H1 (cell line): Measurements from ENCODE around the gene BCAS3. TPM values are rescaled to one million over a fixed set of nuclear protein-coding genes. Genes with fewer than 3 reads are reported as not detected.

Experiments
- CTCF ChIA-PET: fragments of 300-600 bp; sonication (Branson Sonifier 250); formaldehyde crosslinking; loops from one replicate; lab custom pipeline; 2021; ENCODE audit not compliant: partially characterized antibody; lab: Charles Lee
- POLR2A ChIA-PET: fragments of 300-600 bp; sonication (Branson Sonifier 250); formaldehyde crosslinking; loops from one replicate; lab custom pipeline; 2021; ENCODE audit warnings: inconsistent platforms; ENCODE audit not compliant: partially characterized antibody; lab: Charles Lee
- DNase-seq, 2 experiments: peaks; one replicate each; pipeline versions ENCODE4 v3.0.0 to v3.0.0-alpha.2; 2010 to 2022; ENCODE audit warnings: low spot score in 2 of 2, low read depth in 1 of 2, mixed read lengths in 1 of 2
- FAIRE-seq: peaks from 2 replicates; lab custom pipeline; 2011; peaks lifted over from hg19 to GRCh38; lab: Jason Lieb, UNC
- H2AFZ ChIP-seq: 2 replicates; pipeline ENCODE4 v1.8.1; 2012; ENCODE audit warnings: low read length, inconsistent platforms
- H2AK5ac ChIP-seq: 2 replicates; pipeline ENCODE4 v1.6.1; 2013; ENCODE audit warnings: low read depth, low read length
- H2BK120ac ChIP-seq: replicated peaks from 2 replicates; pipeline ENCODE3; 2013; ENCODE audit warnings: low read depth, low read length, inconsistent platforms
- H2BK12ac ChIP-seq: 2 replicates; pipeline ENCODE4 v1.6.1; 2013; ENCODE audit warnings: low read depth, low read length
- H2BK15ac ChIP-seq: 2 replicates; pipeline ENCODE4 v1.6.1; 2013; ENCODE audit warnings: low read length
- H2BK20ac ChIP-seq: 2 replicates; pipeline ENCODE4 v1.6.1; 2013; ENCODE audit warnings: low read length
- H2BK5ac ChIP-seq: 2 replicates; pipeline ENCODE4 v1.6.1; 2013; ENCODE audit warnings: low read depth, low read length
- H3K14ac ChIP-seq: 2 replicates; pipeline ENCODE4 v1.6.1; 2013; ENCODE audit warnings: inconsistent platforms; ENCODE audit not compliant: insufficient read length
- H3K18ac ChIP-seq: 2 replicates; pipeline ENCODE4 v1.6.1; 2013; ENCODE audit warnings: low read length; ENCODE audit errors: extremely low read depth
- H3K23ac ChIP-seq: 2 replicates; pipeline ENCODE4 v1.6.1; 2013; ENCODE audit warnings: inconsistent platforms; ENCODE audit not compliant: insufficient read length
- H3K23me2 ChIP-seq: 2 replicates; pipeline ENCODE4 v1.6.1; 2013; ENCODE audit warnings: low read depth, low read length
- H3K27ac ChIP-seq: 2 replicates; pipeline ENCODE4 v1.6.1; 2011; ENCODE audit warnings: low read depth, low read length, inconsistent platforms
- H3K27me3 ChIP-seq, 4 experiments: replicated peaks in 1 of 4; 1 replicate in 1 of 4; 2 replicates in 3 of 4; pipeline versions ENCODE4 v1.6.1 to v1.8.1; 2011 to 2013; ENCODE audit warnings: low read length in 3 of 4, mild to moderate bottlenecking in 3 of 4, inconsistent platforms in 2 of 4, mixed read lengths in 2 of 4, moderate library complexity in 1 of 4; ENCODE audit not compliant: control insufficient read depth in 3 of 4, insufficient read depth in 3 of 4; ENCODE audit errors: extremely low read depth in 1 of 4
- H3K36me3 ChIP-seq, 4 experiments: 2 replicates each; pipeline versions ENCODE4 v1.6.1 to v1.8.1; 2011 to 2013; ENCODE audit warnings: mild to moderate bottlenecking in 4 of 4, low read length in 3 of 4, moderate library complexity in 2 of 4, control low read depth in 1 of 4, inconsistent platforms in 1 of 4; ENCODE audit not compliant: insufficient read depth in 4 of 4, control insufficient read depth in 2 of 4
- H3K4ac ChIP-seq: replicated peaks from 2 replicates; pipeline ENCODE3; 2013; ENCODE audit warnings: low read length, low read depth, mixed read lengths, inconsistent platforms; ENCODE audit not compliant: insufficient read length
- H3K4me1 ChIP-seq, 4 experiments: replicated peaks in 1 of 4; 1 replicate in 1 of 4; 2 replicates in 3 of 4; pipeline versions ENCODE4 v1.6.1 to v1.8.1; 2011 to 2013; ENCODE audit warnings: low read length in 3 of 4, inconsistent platforms in 2 of 4, mixed read lengths in 1 of 4; ENCODE audit not compliant: insufficient read depth in 4 of 4, control insufficient read depth in 3 of 4
- H3K4me2 ChIP-seq, 2 experiments: 2 replicates each; pipeline versions ENCODE4 v1.6.1 to v1.8.1; 2011 to 2013; ENCODE audit warnings: low read depth in 2 of 2, low read length in 2 of 2, control low read depth in 1 of 2, inconsistent platforms in 1 of 2, mild to moderate bottlenecking in 1 of 2; ENCODE audit not compliant: insufficient read depth in 1 of 2
- H3K4me3 ChIP-seq, 4 experiments: fragments of 200-600, 300-600 bp in 1 of 4; sonication (generic), shearing (Covaris generic), sonication (Bioruptor Twin) in 1 of 4; 2 replicates each; pipeline versions ENCODE4 v1.5.1 to v1.8.1; 2011 to 2016; ENCODE audit warnings: low read length in 4 of 4, low read depth in 3 of 4, control low read depth in 2 of 4, inconsistent platforms in 2 of 4, mild to moderate bottlenecking in 2 of 4, mixed read lengths in 1 of 4, moderate library complexity in 1 of 4; ENCODE audit not compliant: insufficient read depth in 2 of 4; ENCODE audit errors: extremely low read depth in 1 of 4
- H3K56ac ChIP-seq: replicated peaks from 2 replicates; pipeline ENCODE3; 2013; ENCODE audit warnings: low read depth, mild to moderate bottlenecking, mixed read lengths, low read length, inconsistent platforms; ENCODE audit not compliant: insufficient read length
- H3K79me1 ChIP-seq: 2 replicates; pipeline ENCODE4 v1.6.1; 2013; ENCODE audit warnings: low read depth, low read length, control low read depth
- H3K79me2 ChIP-seq, 2 experiments: 2 replicates each; pipeline versions ENCODE4 v1.6.1 to v1.8.1; 2012 to 2013; ENCODE audit warnings: low read length in 2 of 2, mild to moderate bottlenecking in 2 of 2, inconsistent platforms in 1 of 2; ENCODE audit not compliant: insufficient read depth in 2 of 2, control insufficient read depth in 1 of 2
- H3K9ac ChIP-seq, 4 experiments: replicated peaks in 1 of 4; 1 replicate in 1 of 4; 2 replicates in 3 of 4; pipeline versions ENCODE4 v1.6.1 to v1.8.1; 2011 to 2013; ENCODE audit warnings: low read depth in 3 of 4, low read length in 3 of 4, control low read depth in 2 of 4, mild to moderate bottlenecking in 2 of 4, moderate library complexity in 2 of 4, inconsistent platforms in 1 of 4; ENCODE audit errors: extremely low read depth in 1 of 4
- H3K9me3 ChIP-seq, 2 experiments: 2 replicates each; pipeline versions ENCODE4 v1.6.1 to v1.8.1; 2012 to 2013; ENCODE audit warnings: mild to moderate bottlenecking in 2 of 2, moderate library complexity in 2 of 2, control low read depth in 1 of 2, inconsistent platforms in 1 of 2, low read depth in 1 of 2, low read length in 1 of 2, mixed read lengths in 1 of 2; ENCODE audit not compliant: insufficient read depth in 2 of 2
- H4K20me1 ChIP-seq, 2 experiments: replicated peaks in 1 of 2; 2 replicates each; pipeline versions ENCODE3 to v1.8.1; 2011 to 2013; ENCODE audit warnings: inconsistent platforms in 2 of 2, low read length in 2 of 2, mild to moderate bottlenecking in 1 of 2; ENCODE audit not compliant: insufficient read depth in 2 of 2, control insufficient read depth in 1 of 2
- H4K5ac ChIP-seq: 2 replicates; pipeline ENCODE4 v1.6.1; 2013; ENCODE audit warnings: low read length, low read depth, mixed read lengths, inconsistent platforms; ENCODE audit not compliant: insufficient read length
- H4K8ac ChIP-seq: 2 replicates; pipeline ENCODE4 v1.8.0; 2013; ENCODE audit warnings: mild to moderate bottlenecking, moderate library complexity, low read length, inconsistent platforms; ENCODE audit not compliant: insufficient read depth; ENCODE audit errors: extremely low read depth
- H4K91ac ChIP-seq: replicated peaks from 2 replicates; pipeline ENCODE3; 2013; ENCODE audit warnings: low read length, mixed read lengths, inconsistent platforms; ENCODE audit not compliant: insufficient read length
- EGR1 ChIP-seq: IDR thresholded peaks from 2 replicates; pipeline ENCODE4 v1.6.1; 2011; ENCODE audit warnings: low read depth, low read length, borderline replicate concordance
- FOSL1 ChIP-seq: IDR thresholded peaks from 2 replicates; pipeline ENCODE4 v1.6.1; 2011; ENCODE audit warnings: mild to moderate bottlenecking, low read depth, low read length, moderate library complexity; ENCODE audit not compliant: insufficient read depth
- HDAC2 ChIP-seq, 2 experiments: fragments of 300-600 bp in 1 of 2; sonication (generic) in 1 of 2; IDR thresholded peaks; 2 replicates each; pipeline ENCODE4 v1.6.1; 2011 to 2012; ENCODE audit warnings: low read depth in 2 of 2, low read length in 2 of 2, mild to moderate bottlenecking in 2 of 2, moderate library complexity in 2 of 2, borderline replicate concordance in 1 of 2, inconsistent platforms in 1 of 2
- MAFK ChIP-seq: IDR thresholded peaks from 2 replicates; pipeline ENCODE4 v1.6.1; 2012; ENCODE audit warnings: low read depth, mild to moderate bottlenecking, improper control_type of control experiment, low read length
- NRF1 ChIP-seq: IDR thresholded peaks from 2 replicates; pipeline ENCODE4 v1.6.1; 2011; ENCODE audit warnings: mild to moderate bottlenecking, low read depth, low read length, improper control_type of control experiment
- POLR2A ChIP-seq, 2 experiments: IDR thresholded peaks; 1 replicate in 1 of 2; 2 replicates in 1 of 2; pipeline ENCODE4 v1.6.1; 2011; ENCODE audit warnings: low read depth in 2 of 2, low read length in 2 of 2, mild to moderate bottlenecking in 2 of 2; ENCODE audit errors: control extremely low read depth in 1 of 2
- RNF2 ChIP-seq: fragments of 200-900, 300-1000 bp; sonication (generic); IDR thresholded peaks from 2 replicates; pipeline ENCODE4 v1.7.1; 2016; ENCODE audit warnings: borderline replicate concordance, low read depth, mild to moderate bottlenecking, antibody characterized with exemption, low read length; ENCODE audit not compliant: poor library complexity, severe bottlenecking; ENCODE audit errors: missing control alignments
- SP1 ChIP-seq: IDR thresholded peaks from 2 replicates; pipeline ENCODE4 v1.6.1; 2011; ENCODE audit warnings: low read depth, low read length
- TAF7 ChIP-seq: optimal IDR thresholded peaks from 2 replicates; pipeline ENCODE3; 2011; ENCODE audit warnings: low read depth, mild to moderate bottlenecking, inconsistent platforms, low read length, moderate library complexity, borderline replicate concordance
- TCF12 ChIP-seq: IDR thresholded peaks from 2 replicates; pipeline ENCODE4 v1.6.1; 2011; ENCODE audit warnings: low read depth, mild to moderate bottlenecking, low read length
- USF2 ChIP-seq: IDR thresholded peaks from 2 replicates; pipeline ENCODE4 v1.6.1; 2011; ENCODE audit warnings: low read length, improper control_type of control experiment
- WGBS, 2 experiments: shearing (Covaris generic) in 1 of 2; methylation state at CpG; one replicate each; pipeline versions ENCODE4 v1.1.6 to v1.1.7; 2013 to 2015; ENCODE audit warnings: low lambda C conversion rate in 2 of 2, mixed read lengths in 2 of 2, inconsistent platforms in 1 of 2, low coverage in 1 of 2, missing lambda C conversion rate in 1 of 2; ENCODE audit not compliant: insufficient replicate concordance in 2 of 2, insufficient coverage in 1 of 2, insufficient read length in 1 of 2; ENCODE audit errors: extremely low coverage in 1 of 2, missing lambda C conversion rate in 1 of 2; 5-methylcytosine and 5-hydroxymethylcytosine counted together
- polyA plus RNA-seq, 7 experiments: library from polyadenylated mRNA; depleted of rRNA in 3 of 7; stranded (reverse) in 5 of 7; unstranded in 2 of 7; fragments of >200 nt in 5 of 7; fragments of 200-250 nt in 2 of 7; gene quantifications; 1 replicate in 5 of 7; 2 replicates in 1 of 7; 4 replicates in 1 of 7; pipeline versions ENCODE4 v1.2.1 to v1.2.3, GENCODE V29; 2011 to 2013; ENCODE audit warnings: missing spikeins in 2 of 7, mixed read lengths in 2 of 7
- total RNA-seq: library from RNA; stranded (reverse); fragmentation: NEBNext Ultra II Directional; extraction: Animal tissue kit (Norgen Biotek cat#: 25700); gene quantifications from 2 replicates; pipeline ENCODE4 v1.2.1, GENCODE V29; 2021

The BCAS3 gene
- total and polyA plus RNA-seq, 2 of the 8 experiments (the other 6 are each of a cell fraction or from before 2014, with no cell fraction given), result 9.9 to 13.3 TPM

- H2BK5ac ChIP-seq, result no peak overlapping the region
- H2AFZ ChIP-seq, result no peak overlapping the region
- no peak overlapping the region for H3K27ac ChIP-seq
- H3K14ac ChIP-seq, result no peak overlapping the region
- no peak overlapping the region for H4K91ac ChIP-seq
- ChIA-PET CTCF (interaction anchor here (0.6 to 1.5 kb wide), 5 partner anchors 19 to 667 kb away, joined by 3 to 8 read pairs (median 4); no protein-coding TSS in a partner anchor), POLR2A (interaction anchor here (0.7 kb wide), 1 partner anchor 29 kb away, joined by 3 read pairs; no protein-coding TSS in a partner anchor)
- H3K4ac ChIP-seq, result no peak overlapping the region
- H3K9ac ChIP-seq, result no peak overlapping the region
- H3K56ac ChIP-seq, result no peak overlapping the region
- H4K8ac ChIP-seq, result no peak overlapping the region
- H2BK20ac ChIP-seq, result no peak overlapping the region
- H3K79me2 ChIP-seq, result no peaks in the 10 kb centered on the region
- peaks cover 0 to 5% (median 3%) of the 10 kb centered on the region in 4 experiments; a peak in 3 of 7 replicates for H3K27me3 ChIP-seq
- H3K9me3 ChIP-seq, result no peaks in the 10 kb centered on the region
- FAIRE-seq, result no peak
- 94% methylated on average over 11 of the region's 11 CpGs; no CpG with 5 or more reads in 1 of the 2 experiments for WGBS, 2 experiments
- H4K5ac ChIP-seq, result no peak overlapping the region
- no peak overlapping the region for H3K18ac ChIP-seq
- H3K4me1 ChIP-seq, result no peaks in the 10 kb centered on the region; a peak in 1 of 7 replicates
- H3K23me2 ChIP-seq, result no peaks in the 10 kb centered on the region
- H3K79me1 ChIP-seq, result no peaks in the 10 kb centered on the region
- no peak overlapping the region for H3K23ac ChIP-seq
- no peak overlapping the region for H2BK120ac ChIP-seq
- no peak for DNase-seq
- H2BK12ac ChIP-seq, result no peak overlapping the region
- H3K4me3 ChIP-seq, result no peak overlapping the region
- no peak overlapping the region for H2AK5ac ChIP-seq
- no peak overlapping the region for H3K4me2 ChIP-seq
- no peak overlapping the region for H2BK15ac ChIP-seq
- no peaks in the 10 kb centered on the region for H3K36me3 ChIP-seq
- H4K20me1 ChIP-seq, result peaks cover 1% of the 10 kb centered on the region in 2 experiments
- TF ChIP-seq MAFK (no peak), TAF7 (no peak), TCF12 (no peak), POLR2A (IDR thresholded peaks at IDR 0.05; ENCODE audit: control extremely low read depth in 1 of 2, low read depth in 2 of 2, low read length in 2 of 2) (no peak), FOSL1 (no peak), RNF2 (no peak), SP1 (no peak), NRF1 (no peak), USF2 (no peak), EGR1 (no peak), HDAC2 (IDR thresholded peaks at IDR 0.05; ENCODE audit: borderline replicate concordance in 1 of 2, low read depth in 2 of 2, low read length in 2 of 2) (no peak)
Measured at GRCh38 chr17:61387511-61388305, 710.1 kb downstream of the BCAS3 start.
